HG03045 (cell line): ENCODE measurements around the gene TANC1.
"Not testable (repeated sequence)": the region's sequence is repeated elsewhere in the genome, so short reads cannot be mapped to it uniquely, and the experiment has no call there.

Experiments used
- ATAC-seq: cut with Tn5 transposase; IDR thresholded peaks from one replicate; pipeline ENCODE4 v1.9.1; 2021; ENCODE audit warnings: mild to moderate bottlenecking, moderate library complexity; ENCODE audit not compliant: unreplicated experiment

TANC1 gene

DNA sequence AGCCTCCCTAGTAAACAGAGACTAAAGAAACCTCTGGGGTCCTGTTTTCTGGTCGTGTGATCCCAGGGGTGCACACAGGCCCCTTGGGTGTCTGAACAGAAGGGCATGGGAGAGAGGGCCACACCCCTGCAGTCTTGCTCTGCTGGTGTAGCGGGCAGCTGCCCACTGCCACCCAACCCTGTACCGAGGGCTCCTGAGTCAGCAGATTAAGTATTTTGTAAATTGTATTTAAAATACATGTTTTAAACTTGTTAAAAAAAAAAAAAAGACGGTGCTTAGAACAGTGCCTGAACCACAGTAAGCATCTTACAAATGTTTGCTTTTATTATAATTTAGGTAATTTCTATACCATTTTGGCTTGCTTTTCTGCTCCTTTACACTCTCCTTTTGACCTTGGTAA, 113.7 kb downstream of the TANC1 start:
- ATAC-seq: no peak

GRCh38 chr2:159084384-159085370, 116.2 kb downstream of the TANC1 start:
- ATAC-seq: no peak

- no peak for ATAC-seq
These were observed 117.9 kb downstream of the TANC1 start for GRCh38 chr2:159086342-159086741.

GRCh38 chr2:159086826-159087225, 118.4 kb downstream of the TANC1 start:
- ATAC-seq: no peak

DNA sequence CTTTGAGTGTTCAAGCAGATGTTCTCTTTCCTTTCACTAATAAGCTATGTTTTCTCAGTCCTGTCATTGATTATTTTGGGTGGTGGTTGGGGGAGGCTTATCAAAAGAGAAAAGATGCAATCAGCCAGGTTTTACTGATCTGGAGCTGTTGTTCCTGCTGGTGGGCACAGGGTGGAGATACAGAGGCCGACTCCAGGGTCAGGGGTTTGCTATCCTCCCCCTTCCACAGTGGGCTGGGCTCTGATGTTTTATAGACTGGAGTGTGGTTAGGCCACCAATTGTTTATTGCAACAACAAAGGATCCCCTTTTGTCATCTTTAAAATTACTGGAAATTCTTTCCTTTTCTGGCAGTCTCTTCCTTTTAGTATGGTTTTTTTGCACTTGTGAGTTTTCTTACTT, 120.5 kb downstream of the TANC1 start:
- no peak for ATAC-seq

DNA sequence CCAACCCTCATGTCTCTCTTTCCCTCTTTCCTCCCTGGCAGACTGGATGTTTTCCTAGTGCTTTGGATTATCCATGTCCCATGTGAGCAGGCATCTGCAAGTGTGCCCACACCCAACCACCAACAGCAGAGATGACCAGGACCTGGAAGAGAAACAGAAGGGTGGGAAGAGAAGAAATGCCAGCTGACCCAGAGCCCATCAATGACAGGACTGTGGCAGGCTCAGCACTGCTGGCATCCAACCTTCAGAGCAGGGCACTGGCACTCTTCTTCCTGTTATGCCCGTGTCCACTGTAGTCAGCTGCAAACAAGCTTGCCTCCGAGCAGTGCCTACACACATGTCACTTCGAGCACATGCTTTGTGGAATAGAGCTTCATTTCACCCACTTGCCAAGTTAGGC, 121.1 kb downstream of the TANC1 start:
- ATAC-seq: no peak

DNA sequence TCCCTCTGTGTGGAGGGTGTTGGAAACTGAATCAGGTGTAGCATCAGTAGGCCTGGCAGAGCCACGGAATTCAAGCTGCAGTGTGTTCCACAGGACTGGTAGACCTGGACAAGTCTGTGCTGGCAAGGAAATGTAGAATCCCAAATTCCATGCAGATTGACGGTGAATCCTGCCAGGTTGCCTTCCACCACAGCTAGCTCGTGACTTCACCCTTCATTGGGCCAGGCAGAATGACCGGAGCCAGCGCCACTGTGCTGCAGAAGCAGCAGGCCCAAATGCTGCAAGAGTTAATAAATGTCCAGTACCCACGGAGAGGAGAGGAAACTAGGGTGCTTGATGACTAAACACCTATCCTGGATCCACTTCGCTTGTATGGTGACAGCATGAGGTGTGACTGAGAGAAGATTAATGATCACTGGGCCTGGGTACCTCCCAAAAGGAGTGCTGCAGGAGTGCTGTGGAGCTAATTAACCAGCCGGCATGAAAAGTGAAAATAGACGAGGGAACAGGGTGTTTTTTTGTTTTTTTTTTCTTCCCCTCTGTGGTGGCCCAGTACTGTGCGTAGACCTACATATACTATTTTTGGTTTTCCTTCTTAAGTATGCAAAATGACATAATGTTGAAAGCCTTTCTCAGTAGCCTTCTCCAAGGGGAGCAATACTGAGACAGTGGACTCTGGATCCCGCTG, 122.2 kb downstream of the TANC1 start:
- ATAC-seq: peak; percentile 69

DNA sequence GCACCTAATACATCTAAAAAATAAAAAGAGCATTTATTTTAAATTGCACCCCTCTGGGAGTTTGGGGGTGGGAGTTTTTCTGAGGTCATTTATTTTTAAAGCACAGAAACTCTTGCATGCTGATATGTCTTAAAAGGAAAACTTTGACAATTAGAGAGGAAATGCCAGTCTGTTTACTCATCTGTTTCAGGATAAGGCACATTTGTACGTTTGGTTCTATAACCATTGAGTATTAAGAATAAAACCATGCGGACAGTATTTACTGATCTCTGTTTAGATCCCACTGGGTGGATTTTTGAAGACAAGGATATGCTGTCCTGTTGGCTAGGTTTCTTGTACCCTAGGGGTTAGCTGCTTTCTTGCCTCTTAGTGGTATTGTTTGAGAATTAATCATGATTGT, 122.9 kb downstream of the TANC1 start:
- no peak for ATAC-seq

- ATAC-seq: peak; percentile 50
These were observed 123.5 kb downstream of the TANC1 start for GRCh38 chr2:159091976-159092375.

DNA sequence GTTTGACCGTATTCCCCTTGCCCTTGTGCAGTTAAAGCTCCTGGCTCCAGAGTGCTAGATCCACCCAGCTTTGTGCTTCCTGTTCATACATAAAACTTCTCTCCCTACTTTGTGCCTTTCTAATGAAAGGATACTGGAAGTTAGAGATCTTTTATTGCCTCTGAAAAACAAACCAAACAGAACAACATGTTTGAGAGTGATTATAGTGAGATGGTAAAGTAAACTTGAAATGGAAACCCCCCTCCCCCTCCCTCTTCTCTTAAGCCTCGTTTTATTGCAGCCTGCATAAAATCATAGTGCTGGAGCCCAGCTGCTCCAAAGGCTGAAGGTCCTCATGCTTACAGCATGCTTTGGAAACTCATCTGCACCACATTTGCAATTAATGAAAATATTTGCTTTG, 125.1 kb downstream of the TANC1 start:
- ATAC-seq: no peak

- ATAC-seq: no peak
These were observed 125.8 kb downstream of the TANC1 start for GRCh38 chr2:159094173-159094737.

- ATAC-seq: no peak
These were observed 127.4 kb downstream of the TANC1 start for GRCh38 chr2:159095813-159096212.

- not testable (repeated sequence) for ATAC-seq
These were observed 127.9 kb downstream of the TANC1 start for GRCh38 chr2:159096302-159096855.

DNA sequence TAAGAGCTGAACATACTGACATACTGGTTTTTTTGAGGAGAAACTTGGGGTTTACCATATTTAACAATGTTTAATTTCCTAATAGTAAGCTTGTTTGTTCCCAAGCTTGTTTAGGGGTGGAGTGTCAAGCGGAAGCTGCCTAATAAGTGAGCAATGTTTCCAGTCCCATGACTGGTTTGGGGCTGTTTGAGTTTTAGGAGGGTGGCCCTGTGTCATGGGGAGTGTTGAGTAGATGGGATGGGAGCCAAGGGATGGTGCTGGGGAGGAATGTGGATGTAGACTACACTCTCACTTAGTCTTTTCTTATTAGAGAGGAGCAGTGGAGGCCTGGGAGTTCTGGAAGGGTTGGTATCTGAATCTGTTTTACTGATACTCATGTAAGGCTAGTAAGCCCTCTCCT, 128.5 kb downstream of the TANC1 start:
- ATAC-seq: no peak

DNA sequence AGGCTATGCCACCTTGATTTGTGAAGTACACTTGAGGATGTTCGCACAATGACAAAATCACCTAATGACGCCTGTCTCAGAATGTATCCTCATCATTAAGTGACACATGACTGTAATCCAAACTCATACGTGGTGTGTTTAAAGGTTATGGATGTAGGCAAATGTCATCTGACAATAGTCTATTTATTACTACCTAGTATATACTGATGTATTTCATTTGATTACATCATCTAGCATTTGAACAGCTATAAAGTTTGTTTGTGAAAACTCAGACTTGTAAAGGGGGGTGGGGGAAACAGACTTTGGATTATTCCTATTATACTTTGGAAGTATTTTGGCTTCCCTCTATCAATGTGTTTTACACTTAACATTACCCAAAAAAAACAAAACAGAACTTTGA, 129.9 kb downstream of the TANC1 start:
- ATAC-seq: no peak

DNA sequence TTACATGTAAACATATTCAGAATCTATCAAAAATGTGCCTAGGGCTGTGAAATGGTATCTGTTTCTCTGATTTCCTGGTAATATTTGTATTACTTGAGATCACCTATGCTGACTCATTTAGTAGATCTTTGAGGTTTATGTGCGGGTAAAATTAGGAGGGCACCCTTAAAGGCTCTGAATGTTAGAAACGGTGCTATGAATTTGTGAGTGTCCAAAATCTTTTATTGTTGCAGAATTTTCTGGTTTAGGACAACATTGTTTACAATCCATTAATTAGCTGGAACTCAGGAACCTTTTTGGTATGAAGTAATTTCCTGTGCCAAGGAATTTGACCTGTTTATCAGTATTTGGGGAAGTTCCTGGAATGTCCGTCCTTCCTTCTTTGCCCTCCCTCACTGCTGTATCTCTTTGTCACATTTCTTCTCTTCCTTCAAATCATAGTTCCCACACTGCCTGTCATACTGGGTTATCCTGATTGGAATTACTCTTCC, 130.5 kb downstream of the TANC1 start:
- ATAC-seq: no peak

DNA sequence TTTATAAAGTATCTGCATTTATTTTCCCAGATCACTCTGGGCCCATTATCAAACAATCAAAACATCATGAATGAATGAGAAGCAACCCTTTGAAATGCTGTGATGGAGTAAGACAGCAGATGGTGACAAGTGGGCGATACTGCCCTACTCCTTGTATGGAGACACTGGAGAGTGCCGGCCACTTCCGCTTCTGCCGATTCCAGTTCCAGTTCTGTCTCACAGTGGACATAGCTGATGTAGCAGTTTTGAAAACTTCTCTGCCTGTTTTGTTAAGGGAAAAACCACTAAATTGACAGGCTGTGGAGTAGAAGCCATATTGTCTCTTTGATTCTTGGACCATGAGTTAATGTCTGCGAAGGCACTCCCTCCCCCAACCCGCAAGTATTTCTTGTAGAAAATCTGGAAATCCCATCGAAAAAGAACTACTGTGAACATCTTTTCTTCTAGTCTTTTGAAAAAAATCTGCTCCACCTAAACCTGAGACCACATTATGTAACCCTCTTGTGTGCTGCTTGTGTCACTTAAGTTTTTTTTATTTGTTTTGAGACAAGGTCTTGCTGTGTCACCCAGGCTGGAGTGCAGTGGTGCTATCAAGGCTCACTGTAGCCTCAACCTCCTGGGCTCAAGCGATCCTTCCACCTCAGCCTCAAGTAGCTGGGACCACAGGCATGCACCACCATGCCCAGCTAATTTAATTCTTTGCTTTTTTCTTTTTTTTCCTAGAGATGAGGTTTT, 133.5 kb downstream of the TANC1 start:
- ATAC-seq: no peak

GRCh38 chr2:159103411-159103810, 135.0 kb downstream of the TANC1 start:
- no peak for ATAC-seq

GRCh38 chr2:159106109-159106508, 137.7 kb downstream of the TANC1 start:
- no peak for ATAC-seq

GRCh38 chr2:159108181-159108893, 139.9 kb downstream of the TANC1 start:
- no peak for ATAC-seq
